Activated naive CD8-positive, alpha-beta T cell (primary cell): ENCODE results near the gene FBXL22.
A peak's percentile ranks its signal among the peaks of the same experiment; 100 is the strongest.

Experiments used
- H3K27ac Mint-ChIP-seq: one replicate; pipeline ENCODE4 v1.8.0; 2021; ENCODE audit warnings: mixed read lengths
- H3K27me3 Mint-ChIP-seq: one replicate; pipeline ENCODE4 v1.8.0; 2021; ENCODE audit warnings: mixed read lengths
- H3K36me3 Mint-ChIP-seq: one replicate; pipeline ENCODE4 v1.8.0; 2021; ENCODE audit warnings: mixed read lengths
- H3K4me1 Mint-ChIP-seq: one replicate; pipeline ENCODE4 v1.8.0; 2021; ENCODE audit warnings: low read depth, mixed read lengths
- H3K4me3 Mint-ChIP-seq: one replicate; pipeline ENCODE4 v1.8.0; 2021; ENCODE audit warnings: mild to moderate bottlenecking, mixed read lengths
- H3K9me3 Mint-ChIP-seq: one replicate; pipeline ENCODE4 v1.8.0; 2021; ENCODE audit warnings: low read depth, mixed read lengths

FBXL22 gene

DNA sequence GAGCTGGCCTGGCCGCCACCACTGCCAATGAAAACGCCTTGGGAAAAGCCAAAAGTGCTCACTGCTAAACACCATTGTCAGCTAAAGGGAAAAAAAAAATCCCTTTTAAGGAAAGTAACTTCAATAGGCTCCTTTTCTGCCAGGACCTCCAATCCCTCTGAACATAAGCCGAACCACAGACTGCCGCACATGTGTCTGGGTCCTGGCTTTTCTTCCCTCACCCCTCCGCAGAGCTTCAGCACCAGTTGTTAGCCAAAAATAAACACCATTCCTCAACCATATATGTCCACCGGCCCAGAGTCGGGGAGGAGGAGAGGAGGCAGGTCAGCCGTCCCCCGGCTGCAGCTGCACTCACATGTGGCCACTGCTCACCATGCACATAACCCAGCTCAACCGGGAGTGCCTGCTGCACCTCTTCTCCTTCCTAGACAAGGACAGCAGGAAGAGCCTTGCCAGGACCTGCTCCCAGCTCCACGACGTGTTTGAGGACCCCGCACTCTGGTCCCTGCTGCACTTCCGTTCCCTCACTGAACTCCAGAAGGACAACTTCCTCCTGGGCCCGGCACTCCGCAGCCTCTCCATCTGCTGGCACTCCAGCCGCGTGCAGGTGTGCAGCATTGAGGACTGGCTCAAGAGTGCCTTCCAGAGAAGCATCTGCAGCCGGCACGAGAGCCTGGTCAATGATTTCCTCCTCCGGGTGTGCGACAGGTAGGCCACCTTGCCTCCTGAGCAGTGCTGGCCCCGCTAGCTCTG is at the start of gene FBXL22:
TSS of gene FBXL22 (plus strand) at position 350 of the 753 bp plus-strand sequence. CDS start at position 356, 6 bp downstream.
- Mint-ChIP-seq H3K4me3 (peak within 1 kb of the TSS; percentile 27), H3K4me1 (peaks cover 72% of the 10 kb centered on the region), H3K36me3 (no peaks in the 10 kb centered on the region), H3K9me3 (no peaks in the 10 kb centered on the region), H3K27ac (peak within 1 kb of the TSS; percentile 76), H3K27me3 (no peaks in the 10 kb centered on the region)

DNA sequence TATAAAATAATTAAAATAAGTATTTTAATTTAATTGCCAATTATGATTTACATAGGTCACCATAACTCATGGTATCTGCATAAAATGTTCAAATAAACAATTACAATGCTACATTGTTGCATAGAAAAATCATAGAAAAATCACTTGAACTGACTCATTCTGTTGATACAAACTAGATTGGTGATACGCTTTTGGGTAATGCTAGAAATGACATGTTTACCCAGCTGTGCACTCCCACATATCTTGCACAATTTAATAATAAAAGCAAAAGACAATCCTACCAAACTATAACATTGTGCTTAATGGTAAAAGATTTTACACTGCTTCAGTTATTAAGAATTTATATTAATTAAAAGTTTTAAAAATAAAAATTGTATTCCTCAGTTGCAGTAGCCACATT is 45.8 kb upstream of the FBXL22 start:
- H3K4me3 Mint-ChIP-seq, result no peak overlapping the region
- no peaks in the 10 kb centered on the region for H3K9me3 Mint-ChIP-seq
- H3K4me1 Mint-ChIP-seq, result peaks cover 53% of the 10 kb centered on the region
- no peak overlapping the region for H3K27ac Mint-ChIP-seq
- no peaks in the 10 kb centered on the region for H3K27me3 Mint-ChIP-seq
- peaks cover 2% of the 10 kb centered on the region for H3K36me3 Mint-ChIP-seq

- H3K4me3 Mint-ChIP-seq, result peak overlapping the region; percentile 30
- peaks cover 52% of the 10 kb centered on the region for H3K4me1 Mint-ChIP-seq
- no peaks in the 10 kb centered on the region for H3K9me3 Mint-ChIP-seq
- peaks cover 8% of the 10 kb centered on the region for H3K36me3 Mint-ChIP-seq
- no peaks in the 10 kb centered on the region for H3K27me3 Mint-ChIP-seq
- H3K27ac Mint-ChIP-seq, result peak overlapping the region; percentile 90
These were observed 43.8 kb upstream of the FBXL22 start for GRCh38 chr15:63553388-63553791.

DNA sequence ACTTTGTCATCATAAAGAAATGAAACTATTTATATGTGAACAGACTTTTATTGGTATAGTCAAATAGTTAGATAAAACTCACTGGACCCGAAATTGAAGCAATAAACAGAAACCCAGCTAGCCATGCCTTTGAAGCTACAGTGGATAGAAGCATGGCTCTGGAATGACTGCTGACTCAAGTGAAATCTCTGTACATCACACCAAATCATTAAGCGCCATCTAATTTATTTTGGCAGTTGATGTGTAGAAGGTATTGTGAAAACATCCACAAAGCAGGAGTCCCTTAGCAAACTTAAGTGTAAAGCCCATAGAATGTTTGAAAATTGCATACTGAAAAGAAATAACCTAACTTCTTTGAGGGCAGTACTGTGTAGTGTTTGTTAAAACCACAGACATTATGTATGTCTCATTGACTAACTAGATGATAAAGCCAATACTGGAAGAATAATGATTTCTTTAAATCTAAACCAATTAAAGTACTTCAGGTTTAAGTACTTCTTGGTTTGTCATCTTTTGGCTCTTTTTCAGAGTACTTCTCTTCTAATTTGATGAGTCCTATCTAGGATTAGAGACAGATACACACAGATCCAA is 42.8 kb upstream of the FBXL22 start:
- Mint-ChIP-seq H3K9me3 (no peaks in the 10 kb centered on the region), H3K4me1 (peaks cover 55% of the 10 kb centered on the region), H3K4me3 (no peak overlapping the region), H3K27ac (peak overlapping the region; percentile 59), H3K36me3 (peaks cover 11% of the 10 kb centered on the region), H3K27me3 (no peaks in the 10 kb centered on the region)

DNA sequence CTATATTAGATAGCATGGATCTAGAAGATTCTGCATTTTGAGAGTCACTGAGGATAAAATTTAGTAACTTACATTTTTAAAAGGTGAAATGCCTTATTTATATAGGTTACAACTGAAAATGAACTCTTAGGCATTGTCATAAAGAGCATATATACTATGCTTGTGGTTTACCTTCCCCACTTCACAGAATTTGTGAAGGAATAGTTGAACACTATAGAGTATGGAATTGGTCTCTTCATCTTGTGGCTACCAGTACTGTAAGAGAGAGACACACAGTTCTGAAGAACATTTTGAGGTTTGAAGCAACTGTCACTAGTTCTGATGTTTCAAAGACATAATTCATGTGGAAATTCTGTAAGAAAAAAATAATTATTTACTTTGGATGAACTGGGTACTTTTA is 41.7 kb upstream of the FBXL22 start:
- Mint-ChIP-seq H3K4me1 (peaks cover 51% of the 10 kb centered on the region), H3K27ac (peak overlapping the region; percentile 61), H3K4me3 (no peak overlapping the region)

DNA sequence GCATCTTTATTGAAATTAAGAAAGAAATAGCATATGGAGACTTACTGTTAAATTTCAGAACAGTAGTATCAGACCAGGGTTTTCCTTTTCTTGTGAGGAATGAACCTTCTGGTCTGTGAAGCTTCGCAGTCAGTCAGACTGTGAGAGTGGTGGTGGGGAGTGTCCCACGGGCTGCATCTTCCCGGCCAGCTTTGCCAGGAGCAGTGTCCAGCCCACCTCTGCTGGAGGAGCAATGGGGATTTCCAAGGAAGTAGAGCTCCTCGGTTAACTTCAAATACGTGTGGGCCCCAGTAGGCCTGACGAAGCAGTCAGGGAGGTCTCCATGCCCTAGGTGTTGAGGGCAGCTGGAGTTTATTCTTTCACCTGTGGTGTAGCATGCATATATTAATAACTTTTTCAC is 40.9 kb upstream of the FBXL22 start:
- no peaks in the 10 kb centered on the region for H3K9me3 Mint-ChIP-seq
- peaks cover 16% of the 10 kb centered on the region for H3K36me3 Mint-ChIP-seq
- H3K4me3 Mint-ChIP-seq, result no peak overlapping the region
- peak overlapping the region; percentile 61 for H3K27ac Mint-ChIP-seq
- H3K27me3 Mint-ChIP-seq, result no peaks in the 10 kb centered on the region
- peaks cover 58% of the 10 kb centered on the region for H3K4me1 Mint-ChIP-seq

More for the DNA sequence above, 41.7 kb upstream of the FBXL22 start:
- Mint-ChIP-seq H3K27me3 (no peaks in the 10 kb centered on the region), H3K36me3 (peaks cover 11% of the 10 kb centered on the region), H3K9me3 (no peaks in the 10 kb centered on the region)

DNA sequence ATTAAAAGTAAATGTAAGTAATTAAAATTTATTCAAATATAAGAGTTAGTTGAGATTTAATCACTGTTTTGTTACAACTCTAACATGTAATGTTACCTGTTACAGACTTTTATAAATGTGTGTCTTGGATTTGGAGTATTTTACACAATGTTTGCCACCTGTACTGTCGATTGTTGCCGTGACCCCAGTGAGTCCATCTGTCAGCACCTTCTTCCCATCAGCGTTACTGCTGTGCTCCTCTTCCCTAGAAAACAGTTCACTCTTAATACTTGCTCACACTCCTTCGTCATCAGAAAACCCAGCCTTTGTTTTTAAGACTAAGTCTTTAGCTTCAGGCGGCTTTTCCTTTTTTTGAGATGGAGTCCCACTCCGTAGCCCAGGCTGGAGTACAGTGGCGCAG is 40.5 kb upstream of the FBXL22 start:
- no peaks in the 10 kb centered on the region for H3K27me3 Mint-ChIP-seq
- no peak overlapping the region for H3K4me3 Mint-ChIP-seq
- H3K4me1 Mint-ChIP-seq, result peaks cover 59% of the 10 kb centered on the region
- H3K36me3 Mint-ChIP-seq, result peaks cover 16% of the 10 kb centered on the region
- no peaks in the 10 kb centered on the region for H3K9me3 Mint-ChIP-seq
- H3K27ac Mint-ChIP-seq, result no peak overlapping the region

GRCh38 chr15:63559753-63560152 is 37.4 kb upstream of the FBXL22 start:
- peak overlapping the region; percentile 72 for H3K27ac Mint-ChIP-seq
- no peaks in the 10 kb centered on the region for H3K27me3 Mint-ChIP-seq
- peaks cover 19% of the 10 kb centered on the region for H3K36me3 Mint-ChIP-seq
- H3K4me3 Mint-ChIP-seq, result no peak overlapping the region
- H3K9me3 Mint-ChIP-seq, result no peaks in the 10 kb centered on the region
- peaks cover 30% of the 10 kb centered on the region for H3K4me1 Mint-ChIP-seq

- peak overlapping the region; percentile 92 for H3K27ac Mint-ChIP-seq
- H3K27me3 Mint-ChIP-seq, result no peaks in the 10 kb centered on the region
- H3K9me3 Mint-ChIP-seq, result no peaks in the 10 kb centered on the region
- H3K4me1 Mint-ChIP-seq, result peaks cover 20% of the 10 kb centered on the region
- H3K4me3 Mint-ChIP-seq, result peak overlapping the region; percentile 14
- peaks cover 19% of the 10 kb centered on the region for H3K36me3 Mint-ChIP-seq
These were observed 36.3 kb upstream of the FBXL22 start for GRCh38 chr15:63560741-63561448.

GRCh38 chr15:63564093-63564492 is 33.1 kb upstream of the FBXL22 start:
- Mint-ChIP-seq H3K4me1 (peaks cover 15% of the 10 kb centered on the region), H3K36me3 (peaks cover 15% of the 10 kb centered on the region), H3K4me3 (no peak overlapping the region), H3K27me3 (no peaks in the 10 kb centered on the region), H3K9me3 (no peaks in the 10 kb centered on the region), H3K27ac (peak overlapping the region; percentile 29)

GRCh38 chr15:63565536-63566186 is 31.5 kb upstream of the FBXL22 start:
- Mint-ChIP-seq H3K9me3 (no peaks in the 10 kb centered on the region), H3K27ac (peak overlapping the region; percentile 56), H3K36me3 (peaks cover 14% of the 10 kb centered on the region), H3K4me1 (peaks cover 11% of the 10 kb centered on the region), H3K4me3 (no peak overlapping the region), H3K27me3 (no peaks in the 10 kb centered on the region)

- Mint-ChIP-seq H3K9me3 (no peaks in the 10 kb centered on the region), H3K4me3 (no peak overlapping the region), H3K27ac (peak overlapping the region; percentile 41), H3K27me3 (no peaks in the 10 kb centered on the region), H3K36me3 (peaks cover 11% of the 10 kb centered on the region), H3K4me1 (peaks cover 10% of the 10 kb centered on the region)
These were observed 24.3 kb upstream of the FBXL22 start for GRCh38 chr15:63572749-63573464.

GRCh38 chr15:63573533-63573932 is 23.7 kb upstream of the FBXL22 start:
- no peak overlapping the region for H3K4me3 Mint-ChIP-seq
- no peaks in the 10 kb centered on the region for H3K9me3 Mint-ChIP-seq
- H3K4me1 Mint-ChIP-seq, result peaks cover 10% of the 10 kb centered on the region
- H3K27me3 Mint-ChIP-seq, result no peaks in the 10 kb centered on the region
- H3K27ac Mint-ChIP-seq, result peak overlapping the region; percentile 24
- peaks cover 9% of the 10 kb centered on the region for H3K36me3 Mint-ChIP-seq

DNA sequence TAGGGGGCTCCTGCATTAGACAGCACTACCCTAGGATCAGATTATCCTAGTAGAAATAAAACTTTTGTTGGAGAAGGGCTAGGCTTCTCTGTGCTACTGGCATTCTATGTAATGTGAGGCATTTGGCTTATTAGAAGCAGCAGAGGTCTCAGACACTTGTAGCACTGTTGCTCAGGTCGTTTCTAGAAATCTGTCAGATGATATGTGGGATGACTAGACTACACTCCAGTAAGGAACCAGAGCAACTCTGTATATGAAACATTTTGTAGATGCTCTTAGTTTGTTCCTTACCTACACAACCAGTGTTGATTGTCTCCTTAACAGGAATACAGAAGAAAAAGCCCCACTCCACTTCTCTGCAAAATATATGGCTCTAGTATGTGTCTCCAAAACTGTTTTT is 21.9 kb upstream of the FBXL22 start:
- no peaks in the 10 kb centered on the region for H3K9me3 Mint-ChIP-seq
- H3K4me3 Mint-ChIP-seq, result no peak overlapping the region
- H3K27me3 Mint-ChIP-seq, result no peaks in the 10 kb centered on the region
- peaks cover 6% of the 10 kb centered on the region for H3K4me1 Mint-ChIP-seq
- peak overlapping the region; percentile 22 for H3K27ac Mint-ChIP-seq
- peaks cover 9% of the 10 kb centered on the region for H3K36me3 Mint-ChIP-seq
